HG03565 (cell line): ENCODE measurements around the gene PSD4.

ENCODE experiments used
- ATAC-seq: cut with Tn5 transposase; IDR thresholded peaks from one replicate; pipeline ENCODE4 v1.9.1; 2021; ENCODE audit warnings: mild to moderate bottlenecking, moderate library complexity; ENCODE audit not compliant: unreplicated experiment

The PSD4 gene

GRCh38 chr2:113219889-113220641 lies 46.3 kb downstream of the PSD4 start:
- ATAC-seq: no peak

GRCh38 chr2:113220970-113221708 lies 47.4 kb downstream of the PSD4 start:
- no peak for ATAC-seq

- no peak for ATAC-seq
Measured at GRCh38 chr2:113221846-113222245, 48.1 kb downstream of the PSD4 start.

GRCh38 chr2:113223813-113224212 lies 50.0 kb downstream of the PSD4 start:
- no peak for ATAC-seq

- ATAC-seq: no peak
Measured at GRCh38 chr2:113224647-113225236, 51.0 kb downstream of the PSD4 start.

GRCh38 chr2:113225263-113226259 lies 51.8 kb downstream of the PSD4 start:
- no peak for ATAC-seq

- ATAC-seq: no peak
Measured at GRCh38 chr2:113226462-113226861, 52.7 kb downstream of the PSD4 start.

- ATAC-seq: no peak
Measured at GRCh38 chr2:113227290-113227689, 53.5 kb downstream of the PSD4 start.

GRCh38 chr2:113227698-113228097 lies 53.9 kb downstream of the PSD4 start:
- no peak for ATAC-seq

- no peak for ATAC-seq
Measured at GRCh38 chr2:113228351-113228750, 54.6 kb downstream of the PSD4 start.

GRCh38 chr2:113228991-113229716 lies 55.4 kb downstream of the PSD4 start:
- ATAC-seq: no peak

GRCh38 chr2:113229795-113230194 lies 56.0 kb downstream of the PSD4 start:
- ATAC-seq: no peak

- ATAC-seq: no peak
Measured at GRCh38 chr2:113230531-113230930, 56.8 kb downstream of the PSD4 start.

- no peak for ATAC-seq
Measured at GRCh38 chr2:113231064-113231463, 57.3 kb downstream of the PSD4 start.

- ATAC-seq: no peak
Measured at GRCh38 chr2:113232123-113232522, 58.4 kb downstream of the PSD4 start.

- ATAC-seq: no peak
Measured at GRCh38 chr2:113232740-113233139, 59.0 kb downstream of the PSD4 start.

GRCh38 chr2:113233593-113234550 lies 60.1 kb downstream of the PSD4 start:
- no peak for ATAC-seq

GRCh38 chr2:113234721-113235346 lies 61.1 kb downstream of the PSD4 start:
- ATAC-seq: no peak
